GM23338 (cell line): Measurements from ENCODE around the gene CACNA2D3. TPM values are rescaled to one million over a fixed set of nuclear protein-coding genes. Genes with fewer than 3 reads are reported as not detected.

Experiments used
- ATAC-seq: fragments of 200-7000 bp; cut with Tn5 transposase; 3 replicates; pipeline ENCODE4 v1.9.1; 2020
- DNase-seq: peaks from one replicate; pipeline ENCODE4 v3.0.0-alpha.2; 2015; ENCODE audit warnings: low spot score
- H2AFZ ChIP-seq: fragments of 200-600 bp; sonication (generic); 2 replicates; pipeline ENCODE4 v1.8.0; 2016; ENCODE audit warnings: antibody characterized with exemption, mild to moderate bottlenecking, moderate library complexity
- H3F3A ChIP-seq: fragments of 200-600 bp; sonication (generic); replicated peaks from 2 replicates; pipeline ENCODE4 v1.8.0; 2017; ENCODE audit warnings: antibody characterized with exemption, mixed run types, low read depth
- H3K27ac ChIP-seq: fragments of 200-600 bp; sonication (generic); 2 replicates; pipeline ENCODE4 v1.6.1; 2016; ENCODE audit warnings: low read depth
- H3K27me3 ChIP-seq: fragments of 200-600 bp; sonication (generic); 2 replicates; pipeline ENCODE4 v1.8.0; 2016; ENCODE audit warnings: mild to moderate bottlenecking, mixed run types, moderate library complexity; ENCODE audit not compliant: insufficient read depth
- H3K36me3 ChIP-seq: fragments of 200-600 bp; sonication (generic); 2 replicates; pipeline ENCODE4 v1.8.0; 2016; ENCODE audit warnings: mild to moderate bottlenecking; ENCODE audit not compliant: insufficient read depth
- H3K4me1 ChIP-seq: fragments of 200-600 bp; sonication (generic); 2 replicates; pipeline ENCODE4 v1.8.0; 2016; ENCODE audit warnings: mild to moderate bottlenecking, moderate library complexity; ENCODE audit not compliant: insufficient read depth
- H3K4me2 ChIP-seq: fragments of 200-600 bp; sonication (generic); 2 replicates; pipeline ENCODE4 v1.7.1; 2017; ENCODE audit warnings: mixed run types
- H3K4me3 ChIP-seq: fragments of 200-600 bp; sonication (generic); 2 replicates; pipeline ENCODE4 v1.6.1; 2016; ENCODE audit warnings: mixed run types
- H3K79me2 ChIP-seq: fragments of 200-600 bp; sonication (generic); replicated peaks from 2 replicates; pipeline ENCODE4 v1.8.0; 2017; ENCODE audit warnings: mild to moderate bottlenecking; ENCODE audit not compliant: insufficient read depth
- H3K9me2 ChIP-seq: fragments of 200-600 bp; sonication (generic); 2 replicates; pipeline ENCODE4 v1.8.0; 2017; ENCODE audit not compliant: insufficient read depth
- H4K20me1 ChIP-seq: fragments of 200-600 bp; sonication (generic); replicated peaks from 2 replicates; pipeline ENCODE4 v1.8.0; 2017; ENCODE audit warnings: mild to moderate bottlenecking; ENCODE audit not compliant: insufficient read depth
- H3K27ac Mint-ChIP-seq: 2 replicates; pipeline ENCODE4 v1.8.0; 2020; ENCODE audit warnings: inconsistent platforms, mild to moderate bottlenecking, moderate library complexity, mixed read lengths
- H3K27me3 Mint-ChIP-seq: 3 replicates; pipeline ENCODE4 v1.8.0; 2022; ENCODE audit warnings: low read depth, mild to moderate bottlenecking, moderate library complexity, mixed read lengths, inconsistent platforms; ENCODE audit not compliant: insufficient read depth, poor library complexity
- H3K36me3 Mint-ChIP-seq: 3 replicates; pipeline ENCODE4 v1.8.0; 2021; ENCODE audit warnings: low read depth, mild to moderate bottlenecking, inconsistent platforms, moderate library complexity, mixed read lengths
- H3K4me1 Mint-ChIP-seq: 3 replicates; pipeline ENCODE4 v1.8.0; 2020; ENCODE audit warnings: mild to moderate bottlenecking, inconsistent platforms, mixed read lengths
- H3K4me3 Mint-ChIP-seq: 3 replicates; pipeline ENCODE4 v1.8.0; 2021; ENCODE audit warnings: moderate library complexity, mild to moderate bottlenecking, inconsistent platforms, mixed read lengths
- H3K9me3 Mint-ChIP-seq: 3 replicates; pipeline ENCODE4 v1.8.0; 2020; ENCODE audit warnings: moderate library complexity, mild to moderate bottlenecking, inconsistent platforms, mixed read lengths
- CREB1 ChIP-seq: fragments of 250-450 bp; sonication (Bioruptor Pico); IDR thresholded peaks from 2 replicates; pipeline ENCODE4 v1.5.0; 2020; ENCODE audit warnings: low read depth, mild to moderate bottlenecking, moderate library complexity
- EZH2 ChIP-seq: fragments of 200-600 bp; sonication (generic); IDR thresholded peaks from one replicate; pipeline ENCODE4 v1.8.0; 2017; ENCODE audit warnings: antibody characterized with exemption, mild to moderate bottlenecking, low read depth; ENCODE audit not compliant: unreplicated experiment
- NANOG ChIP-seq: IDR thresholded peaks from 2 replicates; pipeline ENCODE4 v1.6.1; 2016; ENCODE audit warnings: antibody characterized with exemption, borderline replicate concordance
- POLR2AphosphoS5 ChIP-seq: IDR thresholded peaks from 2 replicates; pipeline ENCODE4 v1.6.1; 2016; ENCODE audit warnings: antibody characterized with exemption, low read depth
- polyA plus RNA-seq: library from polyadenylated mRNA; unstranded; fragments of >200 nt; fragmentation: Nextera tagmentation; extraction: Ambion mirVana; gene quantifications from 2 replicates; pipeline ENCODE4 v1.2.1, GENCODE V29; 2016
- total RNA-seq: library from RNA; depleted of rRNA; stranded (reverse); fragments of >200 nt; shearing (Covaris generic); gene quantifications from 2 replicates; pipeline ENCODE4 v1.2.3, GENCODE V29; 2014
- TF ChIP-seq, protein P1 (sequence below): fragments of 250-450 bp; sonication (Bioruptor Pico); IDR thresholded peaks from 2 replicates; pipeline ENCODE4 v1.5.0; 2020; ENCODE audit warnings: mild to moderate bottlenecking, moderate library complexity
- TF ChIP-seq, protein P2 (sequence below): IDR thresholded peaks from 2 replicates; pipeline ENCODE4 v1.6.1; 2016; ENCODE audit warnings: antibody characterized with exemption
- TF ChIP-seq, protein P3 (sequence below), 2 experiments: fragments of 200-600 bp in 1 of 2; sonication (generic) in 1 of 2; conservative IDR thresholded peaks; 2 replicates each; pipeline versions ENCODE4 v1.5.1 to v1.6.1; 2016 to 2017; ENCODE audit warnings: antibody characterized with exemption in 2 of 2, low read depth in 2 of 2, mild to moderate bottlenecking in 2 of 2, moderate library complexity in 1 of 2

CACNA2D3 gene
- total and polyA plus RNA-seq, 2 experiments from 2014 or later, result 2.2 to 2.3 TPM

DNA sequence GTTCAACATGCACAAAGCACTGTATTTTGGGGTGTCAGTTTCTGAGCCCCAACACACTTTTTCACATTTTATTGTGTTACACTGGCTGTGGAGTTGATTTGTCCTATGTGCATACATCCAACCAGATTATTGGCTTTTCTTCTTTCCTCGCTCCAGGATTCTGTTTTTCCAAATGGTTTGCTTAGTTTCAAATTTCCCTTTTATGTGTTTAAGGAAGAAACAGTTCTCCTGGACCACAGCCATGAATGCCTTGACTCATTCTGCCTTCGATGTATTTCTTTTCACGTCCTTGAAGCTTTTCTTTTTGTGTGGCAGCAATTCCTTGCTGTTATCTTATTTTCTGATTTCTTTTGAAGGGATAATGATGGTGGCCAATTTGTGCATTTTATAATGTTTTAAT, 53.8 kb downstream of the CACNA2D3 start:
- no peak for DNase-seq
- Histone ChIP-seq H3K27me3 (no peaks in the 10 kb centered on the region), H3K27ac (no peak overlapping the region), H3K79me2 (no peaks in the 10 kb centered on the region), H2AFZ (no peak overlapping the region), H3K4me1 (0 out of 2 replicates have a peak, but pooled peaks cover 8% of the 10 kb centered on the region), H3F3A (no peaks in the 10 kb centered on the region), H3K4me3 (no peak overlapping the region), H3K36me3 (no peaks in the 10 kb centered on the region), H3K9me2 (no peaks in the 10 kb centered on the region; the same call in none of the 2 replicates), H4K20me1 (0 out of 2 replicates have a peak, but pooled peaks cover 3% of the 10 kb centered on the region), H3K4me2 (no peak overlapping the region)
- H3K4me3 Mint-ChIP-seq, result no peak overlapping the region
- no peak overlapping the region for H3K27ac Mint-ChIP-seq
- H3K27me3 Mint-ChIP-seq, result peaks cover 2% of the 10 kb centered on the region
- H3K36me3 Mint-ChIP-seq, result no peaks in the 10 kb centered on the region
- no peaks in the 10 kb centered on the region; the same call in 2 of the 3 replicates for H3K9me3 Mint-ChIP-seq
- ATAC-seq, result no peak
- peaks cover 10% of the 10 kb centered on the region for H3K4me1 Mint-ChIP-seq
- TF ChIP-seq, protein P1, sequence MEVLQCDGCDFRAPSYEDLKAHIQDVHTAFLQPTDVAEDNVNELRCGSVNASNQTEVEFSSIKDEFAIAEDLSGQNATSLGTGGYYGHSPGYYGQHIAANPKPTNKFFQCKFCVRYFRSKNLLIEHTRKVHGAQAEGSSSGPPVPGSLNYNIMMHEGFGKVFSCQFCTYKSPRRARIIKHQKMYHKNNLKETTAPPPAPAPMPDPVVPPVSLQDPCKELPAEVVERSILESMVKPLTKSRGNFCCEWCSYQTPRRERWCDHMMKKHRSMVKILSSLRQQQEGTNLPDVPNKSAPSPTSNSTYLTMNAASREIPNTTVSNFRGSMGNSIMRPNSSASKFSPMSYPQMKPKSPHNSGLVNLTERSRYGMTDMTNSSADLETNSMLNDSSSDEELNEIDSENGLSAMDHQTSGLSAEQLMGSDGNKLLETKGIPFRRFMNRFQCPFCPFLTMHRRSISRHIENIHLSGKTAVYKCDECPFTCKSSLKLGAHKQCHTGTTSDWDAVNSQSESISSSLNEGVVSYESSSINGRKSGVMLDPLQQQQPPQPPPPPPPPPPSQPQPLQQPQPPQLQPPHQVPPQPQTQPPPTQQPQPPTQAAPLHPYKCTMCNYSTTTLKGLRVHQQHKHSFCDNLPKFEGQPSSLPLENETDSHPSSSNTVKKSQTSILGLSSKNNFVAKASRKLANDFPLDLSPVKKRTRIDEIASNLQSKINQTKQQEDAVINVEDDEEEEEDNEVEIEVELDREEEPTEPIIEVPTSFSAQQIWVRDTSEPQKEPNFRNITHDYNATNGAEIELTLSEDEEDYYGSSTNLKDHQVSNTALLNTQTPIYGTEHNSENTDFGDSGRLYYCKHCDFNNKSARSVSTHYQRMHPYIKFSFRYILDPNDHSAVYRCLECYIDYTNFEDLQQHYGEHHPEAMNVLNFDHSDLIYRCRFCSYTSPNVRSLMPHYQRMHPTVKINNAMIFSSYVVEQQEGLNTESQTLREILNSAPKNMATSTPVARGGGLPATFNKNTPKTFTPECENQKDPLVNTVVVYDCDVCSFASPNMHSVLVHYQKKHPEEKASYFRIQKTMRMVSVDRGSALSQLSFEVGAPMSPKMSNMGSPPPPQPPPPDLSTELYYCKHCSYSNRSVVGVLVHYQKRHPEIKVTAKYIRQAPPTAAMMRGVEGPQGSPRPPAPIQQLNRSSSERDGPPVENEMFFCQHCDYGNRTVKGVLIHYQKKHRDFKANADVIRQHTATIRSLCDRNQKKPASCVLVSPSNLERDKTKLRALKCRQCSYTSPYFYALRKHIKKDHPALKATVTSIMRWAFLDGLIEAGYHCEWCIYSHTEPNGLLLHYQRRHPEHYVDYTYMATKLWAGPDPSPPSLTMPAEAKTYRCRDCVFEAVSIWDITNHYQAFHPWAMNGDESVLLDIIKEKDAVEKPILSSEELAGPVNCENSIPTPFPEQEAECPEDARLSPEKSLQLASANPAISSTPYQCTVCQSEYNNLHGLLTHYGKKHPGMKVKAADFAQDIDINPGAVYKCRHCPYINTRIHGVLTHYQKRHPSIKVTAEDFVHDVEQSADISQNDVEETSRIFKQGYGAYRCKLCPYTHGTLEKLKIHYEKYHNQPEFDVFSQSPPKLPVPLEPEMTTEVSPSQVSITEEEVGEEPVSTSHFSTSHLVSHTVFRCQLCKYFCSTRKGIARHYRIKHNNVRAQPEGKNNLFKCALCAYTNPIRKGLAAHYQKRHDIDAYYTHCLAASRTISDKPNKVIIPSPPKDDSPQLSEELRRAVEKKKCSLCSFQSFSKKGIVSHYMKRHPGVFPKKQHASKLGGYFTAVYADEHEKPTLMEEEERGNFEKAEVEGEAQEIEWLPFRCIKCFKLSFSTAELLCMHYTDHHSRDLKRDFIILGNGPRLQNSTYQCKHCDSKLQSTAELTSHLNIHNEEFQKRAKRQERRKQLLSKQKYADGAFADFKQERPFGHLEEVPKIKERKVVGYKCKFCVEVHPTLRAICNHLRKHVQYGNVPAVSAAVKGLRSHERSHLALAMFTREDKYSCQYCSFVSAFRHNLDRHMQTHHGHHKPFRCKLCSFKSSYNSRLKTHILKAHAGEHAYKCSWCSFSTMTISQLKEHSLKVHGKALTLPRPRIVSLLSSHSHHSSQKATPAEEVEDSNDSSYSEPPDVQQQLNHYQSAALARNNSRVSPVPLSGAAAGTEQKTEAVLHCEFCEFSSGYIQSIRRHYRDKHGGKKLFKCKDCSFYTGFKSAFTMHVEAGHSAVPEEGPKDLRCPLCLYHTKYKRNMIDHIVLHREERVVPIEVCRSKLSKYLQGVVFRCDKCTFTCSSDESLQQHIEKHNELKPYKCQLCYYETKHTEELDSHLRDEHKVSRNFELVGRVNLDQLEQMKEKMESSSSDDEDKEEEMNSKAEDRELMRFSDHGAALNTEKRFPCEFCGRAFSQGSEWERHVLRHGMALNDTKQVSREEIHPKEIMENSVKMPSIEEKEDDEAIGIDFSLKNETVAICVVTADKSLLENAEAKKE (CRISPR knock-in tag), result no peak
- TF ChIP-seq CREB1 (CRISPR knock-in tag), result no peak
- no peak for TF ChIP-seq EZH2
- TF ChIP-seq NANOG, result no peak
- TF ChIP-seq, protein P2, sequence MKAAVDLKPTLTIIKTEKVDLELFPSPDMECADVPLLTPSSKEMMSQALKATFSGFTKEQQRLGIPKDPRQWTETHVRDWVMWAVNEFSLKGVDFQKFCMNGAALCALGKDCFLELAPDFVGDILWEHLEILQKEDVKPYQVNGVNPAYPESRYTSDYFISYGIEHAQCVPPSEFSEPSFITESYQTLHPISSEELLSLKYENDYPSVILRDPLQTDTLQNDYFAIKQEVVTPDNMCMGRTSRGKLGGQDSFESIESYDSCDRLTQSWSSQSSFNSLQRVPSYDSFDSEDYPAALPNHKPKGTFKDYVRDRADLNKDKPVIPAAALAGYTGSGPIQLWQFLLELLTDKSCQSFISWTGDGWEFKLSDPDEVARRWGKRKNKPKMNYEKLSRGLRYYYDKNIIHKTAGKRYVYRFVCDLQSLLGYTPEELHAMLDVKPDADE, result no peak
- no peak for TF ChIP-seq POLR2AphosphoS5
- TF ChIP-seq, protein P3, sequence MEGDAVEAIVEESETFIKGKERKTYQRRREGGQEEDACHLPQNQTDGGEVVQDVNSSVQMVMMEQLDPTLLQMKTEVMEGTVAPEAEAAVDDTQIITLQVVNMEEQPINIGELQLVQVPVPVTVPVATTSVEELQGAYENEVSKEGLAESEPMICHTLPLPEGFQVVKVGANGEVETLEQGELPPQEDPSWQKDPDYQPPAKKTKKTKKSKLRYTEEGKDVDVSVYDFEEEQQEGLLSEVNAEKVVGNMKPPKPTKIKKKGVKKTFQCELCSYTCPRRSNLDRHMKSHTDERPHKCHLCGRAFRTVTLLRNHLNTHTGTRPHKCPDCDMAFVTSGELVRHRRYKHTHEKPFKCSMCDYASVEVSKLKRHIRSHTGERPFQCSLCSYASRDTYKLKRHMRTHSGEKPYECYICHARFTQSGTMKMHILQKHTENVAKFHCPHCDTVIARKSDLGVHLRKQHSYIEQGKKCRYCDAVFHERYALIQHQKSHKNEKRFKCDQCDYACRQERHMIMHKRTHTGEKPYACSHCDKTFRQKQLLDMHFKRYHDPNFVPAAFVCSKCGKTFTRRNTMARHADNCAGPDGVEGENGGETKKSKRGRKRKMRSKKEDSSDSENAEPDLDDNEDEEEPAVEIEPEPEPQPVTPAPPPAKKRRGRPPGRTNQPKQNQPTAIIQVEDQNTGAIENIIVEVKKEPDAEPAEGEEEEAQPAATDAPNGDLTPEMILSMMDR (conservative IDR thresholded peaks at IDR 0.05; ENCODE audit: low read depth in 2 of 2), result no peak
